Measurements from ENCODE around the gene PLAGL1.

DNA sequence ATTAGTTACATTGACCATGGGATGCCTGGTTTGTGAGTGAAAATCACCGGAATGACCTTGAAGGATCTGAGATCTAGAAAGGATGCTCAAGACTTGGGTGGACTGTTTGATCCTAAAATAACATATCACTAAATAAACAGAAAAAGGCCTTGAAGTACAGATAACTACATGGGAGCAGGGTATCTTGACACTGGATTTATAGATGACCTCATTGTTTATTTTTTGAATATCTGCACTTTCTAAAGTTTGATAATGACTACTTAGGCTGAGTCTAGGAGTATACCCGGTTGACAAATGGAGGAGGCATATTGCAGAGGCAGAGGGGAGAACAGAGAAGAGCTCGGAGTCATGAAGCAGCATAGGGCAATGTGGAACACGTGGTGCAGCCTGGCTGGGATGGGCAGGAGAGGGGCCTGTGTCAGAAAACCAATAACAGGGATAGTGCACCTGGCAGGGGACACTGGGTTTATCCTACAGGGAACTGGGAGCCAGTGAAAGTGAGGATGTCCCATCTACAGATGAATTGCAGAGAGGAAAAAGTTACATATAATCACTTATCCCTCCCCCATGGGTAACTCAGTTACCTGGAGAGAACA lies 50.3 kb downstream of the PLAGL1 start:
- TF ChIP-seq, protein P1, sequence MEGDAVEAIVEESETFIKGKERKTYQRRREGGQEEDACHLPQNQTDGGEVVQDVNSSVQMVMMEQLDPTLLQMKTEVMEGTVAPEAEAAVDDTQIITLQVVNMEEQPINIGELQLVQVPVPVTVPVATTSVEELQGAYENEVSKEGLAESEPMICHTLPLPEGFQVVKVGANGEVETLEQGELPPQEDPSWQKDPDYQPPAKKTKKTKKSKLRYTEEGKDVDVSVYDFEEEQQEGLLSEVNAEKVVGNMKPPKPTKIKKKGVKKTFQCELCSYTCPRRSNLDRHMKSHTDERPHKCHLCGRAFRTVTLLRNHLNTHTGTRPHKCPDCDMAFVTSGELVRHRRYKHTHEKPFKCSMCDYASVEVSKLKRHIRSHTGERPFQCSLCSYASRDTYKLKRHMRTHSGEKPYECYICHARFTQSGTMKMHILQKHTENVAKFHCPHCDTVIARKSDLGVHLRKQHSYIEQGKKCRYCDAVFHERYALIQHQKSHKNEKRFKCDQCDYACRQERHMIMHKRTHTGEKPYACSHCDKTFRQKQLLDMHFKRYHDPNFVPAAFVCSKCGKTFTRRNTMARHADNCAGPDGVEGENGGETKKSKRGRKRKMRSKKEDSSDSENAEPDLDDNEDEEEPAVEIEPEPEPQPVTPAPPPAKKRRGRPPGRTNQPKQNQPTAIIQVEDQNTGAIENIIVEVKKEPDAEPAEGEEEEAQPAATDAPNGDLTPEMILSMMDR (conservative IDR thresholded peaks at IDR 0.05 in 1 of 2, IDR thresholded peaks at IDR 0.05 in 1 of 2; ENCODE audit: extremely low read depth in 1 of 2, insufficient read depth in 1 of 2, low read depth in 1 of 2, low read length in 2 of 2): no peak
- no peak for TF ChIP-seq EZH2 (IDR thresholded peaks at IDR 0.05; ENCODE audit: borderline replicate concordance, low read length)

Data from mammary epithelial cell (primary cell).